Islet precursor cell (in vitro differentiated cells): ENCODE data around the gene HOXA3.
A peak's percentile ranks its signal among the peaks of the same experiment; 100 is the strongest.

Experiments used
- DNase-seq: peaks from one replicate; pipeline ENCODE4 v3.0.0-alpha.2; 2018

The HOXA3 gene

DNA sequence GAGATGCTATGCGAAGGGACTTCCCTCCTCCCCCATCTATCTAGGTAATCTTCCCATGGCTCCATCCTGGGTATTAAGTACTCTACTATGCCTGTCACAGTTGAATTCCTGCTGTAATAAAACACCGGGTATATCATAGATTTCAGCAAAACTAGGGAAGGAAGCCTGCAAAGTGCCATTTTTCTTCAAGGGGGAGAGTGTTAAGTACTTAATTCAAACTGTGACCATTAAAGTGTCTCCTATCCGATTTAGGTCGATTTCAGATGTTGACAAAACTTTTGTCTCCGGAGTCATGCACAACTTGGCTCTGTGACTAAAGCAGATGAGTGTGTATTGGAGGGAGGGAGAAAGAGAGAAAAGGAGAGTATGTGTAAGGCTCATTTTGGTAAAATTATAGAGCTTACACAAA, 26.4 kb downstream of the HOXA3 start:
- DNase-seq: no peak

DNA sequence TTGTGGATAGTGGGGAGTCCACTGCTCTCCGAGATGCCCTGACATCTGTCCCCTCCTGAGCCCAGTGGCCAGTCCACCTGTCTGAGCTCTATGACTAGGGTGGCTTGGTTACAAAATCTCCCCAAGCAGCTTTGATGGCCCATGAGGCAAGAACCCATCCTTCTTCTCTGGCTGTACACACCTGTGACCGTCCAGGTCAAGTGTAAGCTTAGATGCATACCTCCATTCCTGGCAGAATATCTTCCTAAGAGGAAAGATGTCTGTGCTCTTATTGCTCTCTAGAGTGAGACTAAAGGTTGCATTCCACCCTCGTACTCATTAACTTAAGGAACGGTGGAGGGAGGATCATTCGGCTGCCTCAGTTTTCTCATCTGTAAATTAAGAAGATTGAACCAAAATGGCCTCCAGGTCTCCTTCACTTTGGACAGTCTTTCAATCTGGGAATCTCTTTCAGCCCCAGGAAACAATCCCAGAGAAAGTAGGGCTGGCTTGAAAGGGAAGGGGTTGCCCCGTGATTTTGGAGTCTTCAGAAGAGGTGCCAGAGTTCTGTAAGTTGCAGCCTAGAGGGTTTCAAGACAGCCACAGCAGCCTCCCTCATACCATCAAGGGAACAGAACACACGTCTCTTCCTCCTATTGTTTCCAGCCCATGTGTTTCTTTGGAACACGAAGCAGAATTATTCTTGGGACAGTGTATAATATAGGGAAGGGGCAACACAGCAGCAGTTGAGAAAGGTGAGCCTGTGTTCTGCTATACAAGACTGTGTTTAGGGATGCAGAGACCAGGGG, 27.3 kb downstream of the HOXA3 start:
- DNase-seq: no peak

DNA sequence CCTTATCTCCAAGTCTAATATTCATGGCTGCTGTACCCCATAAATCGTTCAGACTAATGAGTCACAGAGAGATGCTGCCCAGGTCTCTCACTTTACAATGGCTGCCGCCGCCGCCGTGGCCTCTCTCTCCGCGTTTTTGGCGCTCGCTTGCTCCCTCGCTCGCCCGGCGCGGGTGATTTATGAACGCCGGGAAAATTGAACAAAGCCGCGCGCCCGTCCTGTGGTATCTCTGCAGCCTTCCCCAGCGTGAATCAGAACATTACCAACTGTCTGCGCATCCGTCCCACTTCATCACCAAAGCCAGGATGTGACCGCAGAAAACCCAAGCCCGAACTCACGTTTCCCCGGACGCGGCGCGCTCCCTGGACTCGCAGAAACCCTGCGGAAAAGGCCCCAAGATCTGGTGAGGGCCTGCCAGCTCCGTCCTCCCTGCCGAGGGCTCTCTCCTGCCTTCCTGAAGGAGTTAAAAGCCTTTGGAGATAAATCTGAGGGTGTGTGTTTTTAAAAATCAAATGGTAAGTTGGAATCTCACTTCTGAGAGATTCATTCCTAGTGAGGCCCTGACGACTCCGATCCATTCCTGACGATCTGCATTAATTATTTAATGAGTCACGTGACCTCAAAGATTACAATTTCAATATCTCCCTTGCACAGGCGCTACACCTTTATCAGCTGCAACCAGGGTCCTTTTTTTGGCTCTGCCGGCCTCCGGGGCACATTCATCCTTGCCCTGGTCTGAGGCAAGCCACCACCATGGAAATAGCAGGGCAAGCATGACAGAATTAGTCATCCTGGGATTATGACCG, 28.1 kb downstream of the HOXA3 start:
- peak; percentile 74 for DNase-seq

DNA sequence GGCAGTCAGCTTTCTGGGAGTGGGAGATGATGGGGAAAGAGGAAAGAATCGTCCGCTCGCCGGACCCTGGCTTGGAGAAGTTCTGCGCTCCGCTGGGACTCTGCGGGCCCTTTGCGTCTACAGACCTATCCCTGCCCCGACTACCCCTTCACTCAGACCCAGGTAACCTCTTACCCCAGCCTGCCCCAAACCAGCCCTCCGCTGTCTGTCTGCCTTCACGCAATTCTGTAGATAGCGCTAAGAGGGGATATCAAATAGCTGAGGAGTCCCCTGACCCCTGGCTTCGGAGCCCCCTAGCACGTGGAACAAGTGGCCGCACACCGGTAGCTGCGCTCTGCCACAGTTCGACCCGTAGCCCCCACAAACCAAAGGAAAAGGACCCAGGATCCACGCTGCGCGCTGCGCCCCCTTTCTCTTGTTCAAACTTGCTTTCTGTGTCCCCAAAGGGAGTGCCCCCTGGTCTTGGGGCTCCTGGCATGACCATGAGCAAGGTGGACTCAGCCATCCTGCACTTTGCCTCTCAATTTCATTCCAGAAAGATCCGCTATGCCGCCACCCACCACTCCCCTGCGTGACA, 28.8 kb downstream of the HOXA3 start:
- DNase-seq: peak; percentile 46

DNA sequence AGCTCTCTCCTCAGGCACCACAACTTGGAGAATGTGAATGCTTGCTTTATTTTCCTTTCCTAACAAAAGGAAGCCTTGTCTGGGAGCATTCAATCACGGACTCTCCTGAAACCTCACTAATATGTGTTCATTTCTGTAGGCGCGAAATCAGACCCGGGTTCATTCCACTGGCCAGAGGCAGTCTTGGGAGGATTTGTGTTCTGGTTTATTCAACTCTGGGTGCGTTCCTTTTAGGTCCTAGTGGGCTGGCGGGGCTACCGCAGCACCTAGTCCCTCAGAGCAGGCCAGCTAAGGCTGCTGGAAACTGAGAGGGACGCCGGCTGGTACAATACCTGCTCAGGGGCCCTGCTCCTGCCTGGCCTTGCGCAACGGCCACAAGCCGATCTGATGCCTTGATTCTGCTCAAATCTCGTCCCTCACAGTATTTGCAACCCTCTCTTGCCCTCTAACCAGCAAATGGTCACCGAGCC, 29.3 kb downstream of the HOXA3 start:
- peak; percentile 70 for DNase-seq

DNA sequence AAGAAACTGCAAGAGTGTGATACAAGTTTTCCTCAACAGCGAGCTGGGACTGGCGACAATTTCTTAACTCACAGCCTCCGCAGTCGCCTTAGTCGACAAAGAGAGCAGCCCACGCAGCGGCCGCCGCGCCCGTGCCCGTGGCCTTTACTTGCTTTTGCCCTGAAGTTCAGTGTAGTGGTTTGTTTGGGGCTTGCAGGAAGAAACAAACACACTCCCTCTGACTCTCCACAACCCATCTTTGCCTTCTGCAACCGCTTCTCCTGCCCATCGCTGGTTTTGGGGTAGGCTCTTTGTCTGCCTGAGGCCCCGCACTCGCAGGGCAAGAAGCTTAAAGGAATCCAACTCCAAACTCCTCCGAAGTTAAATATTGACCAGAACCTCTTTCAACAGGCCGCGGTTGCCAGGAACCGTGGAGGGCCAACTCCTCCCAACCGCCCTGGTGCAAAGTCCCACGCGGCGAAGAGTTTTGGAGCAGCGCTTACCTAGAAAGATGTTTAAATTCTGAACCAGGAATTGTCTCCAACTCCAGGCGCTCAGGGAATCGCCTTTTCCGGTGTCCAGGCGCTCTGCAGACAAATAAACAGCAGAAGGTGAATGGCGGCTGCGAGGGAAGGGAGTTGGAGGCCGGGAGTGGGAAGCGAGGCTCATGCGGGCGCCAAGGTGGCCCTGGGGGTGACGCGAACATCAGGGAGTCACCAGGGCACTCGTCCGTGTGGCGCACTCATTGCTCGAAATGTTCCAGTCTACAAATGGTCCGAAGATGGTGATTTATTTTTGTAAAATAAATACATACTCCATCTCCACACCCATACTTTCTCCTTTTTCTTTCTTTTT, 30.1 kb downstream of the HOXA3 start:
- peak; percentile 55 for DNase-seq

DNA sequence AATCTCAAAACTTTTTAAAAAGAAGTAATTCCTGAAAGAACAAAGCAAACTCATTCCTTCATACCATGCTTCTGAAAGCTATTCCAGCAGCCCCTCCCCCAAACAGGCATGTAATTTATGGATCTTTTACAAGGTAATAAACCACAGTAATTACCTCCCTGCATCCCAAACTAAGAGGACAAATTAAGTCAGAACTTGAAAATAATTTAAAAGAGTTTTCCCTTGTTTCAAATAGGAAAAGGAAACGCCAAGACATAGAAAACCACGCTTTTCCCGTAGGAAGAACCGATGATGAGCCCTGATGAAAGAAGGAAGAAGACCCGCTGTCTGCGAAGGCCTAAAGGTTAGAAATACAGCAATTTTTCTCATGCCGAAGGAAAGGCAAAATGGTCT, 30.7 kb downstream of the HOXA3 start:
- DNase-seq: no peak

DNA sequence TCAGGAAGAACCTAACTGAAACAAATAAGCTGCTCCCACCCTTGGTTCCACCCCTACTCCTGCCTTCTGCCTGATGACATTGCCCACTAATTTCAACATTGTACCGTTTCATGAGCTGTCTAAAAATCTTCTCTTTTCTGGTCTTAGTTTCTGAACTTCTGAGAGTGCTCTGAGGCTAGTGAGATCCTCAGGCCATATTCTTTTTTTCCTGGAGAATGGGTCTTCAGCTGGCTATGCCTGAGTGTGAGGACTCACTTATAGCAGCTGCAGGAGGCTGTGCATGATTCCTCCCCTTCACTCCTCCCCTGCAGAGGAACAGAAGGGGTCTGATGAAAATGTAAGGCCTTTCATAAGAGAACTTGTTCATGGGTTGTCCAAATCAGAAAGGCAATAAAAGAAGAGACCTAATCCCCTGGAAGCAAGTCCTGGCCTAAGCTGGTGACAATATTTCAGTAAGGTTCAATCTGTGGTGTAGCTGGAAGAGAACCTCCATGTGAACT, 32.9 kb downstream of the HOXA3 start:
- no peak for DNase-seq

DNA sequence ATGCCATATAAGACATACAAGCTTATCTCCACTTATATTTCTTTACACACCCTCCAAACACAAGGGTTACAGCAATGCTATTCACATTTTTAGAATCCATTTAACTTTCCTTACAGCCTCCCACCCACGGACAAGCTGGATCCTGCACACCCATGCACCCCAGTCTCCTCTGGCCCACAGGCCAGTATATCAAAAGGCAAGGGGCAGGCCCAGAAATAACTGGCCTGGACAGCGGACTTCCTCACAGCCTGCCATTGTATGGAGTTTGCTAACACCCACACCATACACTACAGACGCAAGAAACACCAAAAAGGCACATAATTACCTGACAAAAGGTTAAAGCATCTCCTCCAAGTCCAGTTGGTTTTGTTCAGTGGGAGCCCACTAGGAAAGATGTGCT, 33.8 kb downstream of the HOXA3 start:
- DNase-seq: no peak

DNA sequence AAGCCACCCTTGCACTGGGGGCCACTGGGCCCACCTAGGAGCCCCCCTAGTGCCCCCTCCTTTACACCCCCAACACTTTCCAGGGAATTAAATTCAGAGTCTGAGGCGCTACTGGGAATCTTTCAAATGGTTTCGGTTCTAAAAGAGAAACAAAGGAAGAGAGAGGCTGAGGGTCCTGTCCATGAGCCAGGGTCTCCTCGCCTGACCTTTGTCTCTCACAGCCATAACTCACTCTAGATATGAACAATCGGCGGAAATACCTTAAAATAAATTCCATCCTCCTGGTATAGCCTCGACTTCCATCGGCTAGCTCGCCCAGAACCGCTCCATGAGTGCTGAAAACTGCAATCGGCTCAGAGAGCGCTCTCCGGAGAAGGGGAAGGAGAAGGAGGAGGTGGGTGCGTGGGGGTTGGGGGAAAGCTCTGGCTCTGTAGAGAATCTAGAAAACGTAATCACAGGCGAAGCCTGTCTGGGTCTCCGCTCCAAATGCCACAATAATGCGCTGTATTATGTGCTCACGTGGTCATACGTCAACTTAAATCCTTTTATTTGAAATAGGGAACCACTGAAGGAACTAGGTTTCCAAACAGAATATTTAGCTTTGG, 34.4 kb downstream of the HOXA3 start:
- DNase-seq: no peak

DNA sequence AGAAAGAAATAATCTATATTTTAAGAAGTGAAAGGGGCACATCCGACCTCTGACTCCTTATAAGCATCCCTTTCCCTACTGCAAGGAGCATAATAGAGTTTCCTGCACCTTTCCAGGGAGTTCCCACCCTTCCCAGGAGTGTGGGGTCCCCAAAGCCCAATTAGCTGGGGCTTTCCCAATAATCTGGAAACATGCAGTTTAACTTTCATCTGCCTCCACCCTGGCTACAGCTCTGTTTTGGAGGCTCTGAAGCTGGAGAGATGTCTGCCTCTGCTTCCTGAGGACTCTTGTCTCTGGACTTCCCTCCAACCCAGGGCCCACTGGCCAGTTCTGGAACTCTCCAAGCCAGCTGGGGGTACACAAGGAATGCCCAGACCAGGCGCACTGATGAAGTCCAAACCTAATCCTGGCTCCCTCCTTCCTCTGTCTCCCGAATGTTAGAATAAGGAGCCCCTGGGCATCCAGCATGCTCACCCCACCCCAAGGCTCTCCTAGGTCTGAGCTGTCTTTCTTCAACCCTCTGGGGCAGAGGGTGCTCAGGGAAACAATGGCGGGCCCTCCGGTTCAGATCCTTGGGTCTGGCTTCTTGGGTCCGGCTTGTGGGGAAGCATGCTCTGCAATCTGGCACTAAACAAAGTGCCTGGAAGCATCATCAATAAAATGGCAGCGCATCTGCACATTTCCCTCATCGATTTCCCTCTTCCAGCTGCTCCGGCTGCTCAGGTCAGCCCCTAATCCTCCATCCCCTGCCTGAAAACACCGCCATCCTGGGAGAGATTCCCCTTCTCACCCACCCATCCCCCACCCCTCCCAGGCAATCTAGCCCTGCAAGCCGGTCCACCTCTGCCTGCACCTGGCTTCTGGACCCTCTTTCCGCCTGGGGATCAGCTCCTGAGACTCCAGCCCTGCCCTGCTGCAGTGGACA, 35.2 kb downstream of the HOXA3 start:
- peak; percentile 48 for DNase-seq

DNA sequence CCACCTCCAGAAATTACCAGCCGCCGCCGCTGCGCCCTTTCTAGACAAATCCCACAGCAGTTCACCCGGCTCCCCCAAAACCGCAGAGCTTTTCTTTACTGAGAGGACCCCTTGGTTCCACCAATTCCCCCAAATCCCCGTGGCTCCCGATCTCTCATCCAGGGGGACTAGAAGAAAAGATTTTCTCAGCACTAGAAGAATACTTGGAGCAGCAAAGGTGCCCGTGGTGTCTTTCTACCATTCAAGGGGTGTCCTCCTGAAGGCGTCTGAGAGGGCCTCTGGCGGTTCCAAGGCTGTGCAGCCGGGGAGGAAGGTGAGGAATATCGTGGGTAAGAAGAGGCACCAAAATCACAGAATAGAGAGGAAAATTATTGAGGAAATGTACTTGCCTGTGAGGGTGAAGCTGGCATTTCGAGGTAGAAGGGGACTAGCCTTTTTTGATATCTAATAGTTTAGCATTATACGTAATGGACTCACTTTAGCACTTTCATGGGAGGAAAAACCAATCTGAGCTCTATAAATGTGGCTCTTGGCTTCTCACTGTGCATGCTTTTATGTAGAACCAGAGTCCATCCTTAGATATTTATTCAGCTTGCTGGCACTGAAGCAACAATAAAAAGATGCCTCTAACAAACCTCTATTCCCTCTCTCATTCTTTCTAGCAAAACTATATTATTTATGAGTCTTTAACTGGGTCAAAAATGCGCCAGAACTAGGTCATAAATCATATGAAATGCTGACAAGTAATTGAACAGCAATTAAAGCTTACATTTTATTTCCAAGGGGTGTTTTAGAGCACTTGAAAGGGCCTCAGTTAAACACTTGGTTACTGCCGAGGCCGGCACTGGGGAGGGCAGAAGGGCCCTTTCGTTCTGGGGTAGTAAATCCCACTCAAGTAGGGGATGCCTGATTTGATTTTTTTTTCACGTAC, 36.1 kb downstream of the HOXA3 start:
- no peak for DNase-seq

DNA sequence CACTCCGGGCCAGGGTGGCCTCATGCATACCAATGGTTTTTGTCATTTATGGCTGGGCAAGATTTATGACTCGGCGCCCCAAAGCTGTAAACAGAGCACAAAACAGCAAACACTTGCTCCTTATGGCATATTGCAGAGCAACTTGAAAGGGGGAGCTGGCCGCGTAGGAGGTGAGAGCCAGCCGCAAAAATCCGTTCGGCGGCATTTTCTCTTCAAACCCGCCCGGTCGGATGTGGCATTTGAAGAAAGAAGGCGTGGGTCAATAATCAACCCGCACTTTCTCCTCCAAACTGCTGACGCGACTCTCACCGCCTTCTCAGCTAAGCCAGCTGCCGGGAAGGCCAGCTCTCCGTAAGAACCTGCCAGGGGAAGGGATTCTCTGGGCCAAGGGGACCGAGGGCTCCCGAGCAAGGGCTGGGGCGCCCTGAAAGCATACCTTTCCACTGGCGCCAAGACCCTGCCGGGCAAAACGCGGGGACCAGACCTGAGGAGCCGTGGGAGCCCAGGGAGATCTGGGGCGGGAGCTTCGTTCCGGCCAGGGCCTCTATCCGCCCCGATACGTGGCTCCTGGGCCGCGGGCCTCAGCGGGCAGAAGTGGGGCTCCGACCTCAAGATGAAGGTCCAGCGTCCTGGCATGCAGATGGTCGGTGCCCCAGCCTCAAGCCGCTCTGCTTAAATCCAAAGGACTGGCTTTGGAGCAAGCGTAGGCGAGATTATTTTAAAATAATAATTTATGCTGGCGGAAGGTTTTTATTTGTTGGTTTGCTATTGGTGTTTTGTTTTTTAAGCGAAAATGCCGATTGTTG, 37.0 kb downstream of the HOXA3 start:
- DNase-seq: peak; percentile 78

DNA sequence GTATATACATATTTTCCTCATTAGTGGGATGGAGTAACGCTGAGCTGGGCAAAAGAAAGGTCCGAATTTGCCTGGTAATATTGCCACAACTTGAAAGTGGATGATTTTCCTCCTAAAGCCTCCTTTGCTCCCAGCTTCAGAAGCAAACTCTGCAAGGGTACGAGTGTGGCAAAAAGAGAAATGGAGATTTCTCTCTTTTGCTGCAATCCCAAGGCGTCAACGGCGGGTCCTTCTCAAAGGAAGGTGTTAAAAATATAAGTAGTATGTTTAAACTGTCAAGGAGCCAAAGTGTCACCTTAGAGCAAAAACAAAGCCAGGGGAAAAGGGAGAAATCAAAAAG, 37.5 kb downstream of the HOXA3 start:
- peak; percentile 49 for DNase-seq

DNA sequence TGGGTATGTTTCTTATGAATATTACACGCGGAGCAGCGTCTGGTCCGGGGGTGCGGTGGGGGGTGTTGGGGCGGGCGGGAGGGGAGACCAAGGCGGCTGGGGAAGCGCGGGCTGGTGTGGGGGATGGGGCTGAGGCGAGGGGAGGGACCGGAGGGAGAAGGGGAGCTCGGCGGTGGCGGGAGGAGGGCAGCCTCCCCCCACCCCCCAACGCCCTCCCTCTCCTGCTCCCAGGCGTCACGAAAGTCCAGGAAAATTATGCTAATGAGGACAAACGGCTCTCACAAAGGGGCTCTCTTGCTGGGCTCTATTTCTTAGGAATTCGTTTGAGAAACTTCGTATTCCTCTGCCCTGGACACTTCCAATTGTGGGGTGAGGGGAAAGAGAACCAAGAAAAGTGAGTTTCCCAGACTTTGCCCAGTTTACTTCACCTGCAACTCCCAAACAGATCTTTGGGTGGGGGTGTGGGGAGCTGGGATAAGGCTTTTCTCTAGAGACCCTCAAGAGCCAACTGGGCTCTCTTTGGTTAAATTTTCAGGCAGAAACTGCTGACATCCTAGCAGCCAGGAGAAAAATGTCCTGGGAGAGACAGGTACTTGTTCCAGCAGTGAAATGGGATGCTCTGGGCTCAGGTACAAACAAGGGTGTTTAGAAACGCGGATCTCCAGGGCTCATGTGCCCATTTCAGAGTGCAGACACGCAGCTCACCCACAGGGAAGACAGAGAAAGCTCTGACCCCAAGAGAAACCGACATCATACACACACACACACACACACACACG, 38.2 kb downstream of the HOXA3 start:
- peak; percentile 51 for DNase-seq

DNA sequence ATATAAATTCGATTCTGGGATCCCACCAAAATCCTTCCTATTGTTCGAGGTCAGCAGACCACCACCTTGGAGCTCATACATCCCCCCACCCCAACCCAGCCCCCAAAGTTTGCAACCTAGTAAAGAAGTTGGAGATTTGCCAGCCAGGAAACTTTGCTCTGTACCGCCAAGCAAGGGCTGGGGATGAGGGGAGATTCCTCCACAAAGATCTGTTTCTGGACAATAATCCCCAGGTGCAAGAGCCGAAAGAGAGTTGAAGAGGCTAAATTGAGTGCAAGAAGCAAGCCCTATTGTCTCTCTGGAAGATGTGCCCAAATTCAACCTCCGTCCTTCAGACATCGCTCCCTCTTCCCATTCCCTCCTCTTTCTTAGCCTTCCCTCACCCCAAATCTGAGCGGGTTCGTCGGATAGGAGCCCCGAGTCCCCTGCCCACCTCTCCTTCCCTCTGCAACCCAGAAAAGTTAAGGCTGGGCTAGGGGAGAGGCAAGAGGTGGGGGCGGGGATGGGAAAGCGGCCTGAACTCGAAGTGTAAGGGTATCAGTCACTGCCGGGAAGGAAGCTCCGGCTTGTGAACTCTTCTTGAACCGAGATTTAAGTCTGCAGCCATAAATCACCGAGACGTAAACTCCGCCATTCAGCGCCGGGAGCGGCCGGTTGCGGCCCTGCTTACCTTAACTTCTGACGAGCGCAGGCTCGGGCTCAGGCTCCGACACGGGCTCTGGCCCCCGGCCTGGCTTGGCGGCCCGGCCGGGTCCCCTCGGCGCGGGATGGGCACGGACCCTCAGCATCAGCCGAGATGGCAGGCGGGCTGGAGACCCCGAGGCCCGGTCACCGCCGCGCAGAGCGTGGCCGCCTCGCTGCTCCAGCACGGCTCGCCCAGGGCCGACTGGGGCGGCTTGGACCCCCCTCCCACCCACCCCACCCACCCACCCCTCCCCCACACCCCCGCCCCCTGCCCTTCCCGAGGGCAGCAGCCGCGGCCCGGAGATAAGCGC, 39.1 kb downstream of the HOXA3 start:
- peak; percentile 88 for DNase-seq

DNA sequence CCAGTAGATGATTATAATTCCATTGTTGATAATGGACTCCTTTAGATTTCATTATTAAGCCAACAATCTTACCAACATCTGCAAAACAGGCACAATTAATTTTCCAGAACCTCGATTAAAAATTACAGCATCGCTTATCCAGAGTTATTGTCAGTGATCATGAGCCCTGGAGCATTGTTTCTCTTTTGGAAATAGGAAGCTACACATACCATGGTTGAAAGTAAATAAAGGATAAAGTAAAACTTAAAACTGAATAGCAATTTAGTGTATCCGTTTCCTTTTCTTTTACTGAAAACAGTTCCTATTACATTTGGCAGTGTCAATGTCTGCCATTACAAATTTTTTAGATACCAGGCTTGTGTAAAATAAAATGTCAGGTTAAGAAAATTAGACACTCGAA, 40.0 kb downstream of the HOXA3 start:
- no peak for DNase-seq
